HPDE6-E6E7 (cell line): Measurements from ENCODE around the gene CDC42SE2.

Experiments used
- DNase-seq: peaks from one replicate; pipeline ENCODE4 v3.0.0; 2011; ENCODE audit warnings: missing footprints; ENCODE audit errors: extremely low spot score

Gene CDC42SE2

DNA sequence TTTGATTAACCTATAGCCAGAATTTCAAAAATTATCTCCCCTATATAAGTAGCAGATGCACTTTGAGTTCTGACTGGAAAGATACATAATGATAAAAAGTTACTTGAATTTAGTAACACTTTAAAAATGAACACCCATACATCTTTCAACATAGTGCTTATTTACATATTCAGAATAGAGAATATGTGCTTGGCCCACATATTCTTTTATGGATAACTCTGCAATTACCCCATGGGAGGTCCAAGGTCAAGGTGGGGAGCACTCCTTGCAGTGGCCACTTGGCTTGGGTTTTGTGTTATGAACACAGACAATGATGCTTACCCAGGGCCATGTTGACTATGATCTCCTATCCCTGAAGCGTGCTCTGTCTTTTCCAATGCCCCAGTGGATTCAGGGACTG is 169.3 kb downstream of the CDC42SE2 start:
- no peak for DNase-seq

DNA sequence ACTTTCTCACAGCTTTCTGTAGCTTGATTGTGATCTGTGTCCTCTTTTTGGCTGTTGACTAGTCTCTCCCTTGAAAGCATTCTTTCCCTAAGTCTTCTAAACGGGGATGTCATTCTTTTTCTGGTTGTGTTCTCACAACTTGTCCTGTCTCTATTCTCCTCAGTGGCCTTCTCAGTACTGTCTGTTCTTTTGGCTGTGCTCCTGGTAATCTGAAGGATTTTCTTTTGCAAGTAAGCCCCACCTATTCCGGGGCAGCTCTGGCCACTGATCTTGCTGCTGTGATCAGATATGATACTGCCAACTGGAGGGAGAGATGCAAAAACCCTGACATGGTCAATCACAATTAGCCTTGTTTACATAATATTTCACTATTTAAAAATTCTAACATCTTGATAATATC is 172.2 kb downstream of the CDC42SE2 start:
- no peak for DNase-seq

DNA sequence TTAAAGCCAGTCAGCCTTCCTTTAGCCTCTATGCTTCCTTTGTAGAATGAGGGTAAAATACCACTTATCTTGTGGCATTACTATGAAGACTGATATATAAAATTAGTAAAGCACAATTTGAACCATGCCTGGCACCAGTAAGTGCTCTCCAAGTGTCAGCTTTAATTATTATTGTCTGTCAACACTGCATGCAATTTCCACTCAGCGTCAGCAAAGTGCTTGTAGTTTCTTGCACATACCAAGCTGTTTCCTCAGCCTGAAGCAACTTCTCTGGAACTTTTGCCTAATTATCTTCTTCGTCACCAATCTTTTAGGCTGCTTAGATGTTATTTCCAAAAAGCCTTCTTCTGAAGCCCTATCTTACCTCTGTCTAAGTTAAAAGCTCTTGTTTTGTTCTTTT is 177.3 kb downstream of the CDC42SE2 start:
- no peak for DNase-seq
